Measurements from ENCODE around the gene SPTBN4.
"Not testable (repeated sequence)": the region's sequence is repeated elsewhere in the genome, so short reads cannot be mapped to it uniquely, and the experiment has no call there.

Gene SPTBN4

GRCh38 chr19:40493778-40494177 lies 27.0 kb downstream of the SPTBN4 start:
- no peak overlapping the region for H3K27ac ChIP-seq (ENCODE audit: low read length)
- H3K27me3 ChIP-seq (ENCODE audit: control insufficient read depth in 1 of 2, insufficient read depth in 2 of 2, low read length in 2 of 2), result no peaks in the 10 kb centered on the region
- H3K36me3 ChIP-seq (ENCODE audit: control insufficient read depth in 2 of 2, insufficient read depth in 2 of 2, low read length in 2 of 2), result peaks cover 0 to 6% of the 10 kb centered on the region in 2 donors

GRCh38 chr19:40494191-40494838 lies 27.5 kb downstream of the SPTBN4 start:
- Histone ChIP-seq H3K9ac (ENCODE audit: low read length in 2 of 2) (no peak overlapping the region), H3K36me3 (ENCODE audit: control insufficient read depth in 2 of 2, insufficient read depth in 2 of 2, low read length in 2 of 2) (peaks cover 0 to 6% of the 10 kb centered on the region in 2 donors), H3K27me3 (ENCODE audit: control insufficient read depth in 1 of 2, insufficient read depth in 2 of 2, low read length in 2 of 2) (no peaks in the 10 kb centered on the region), H3K4me3 (ENCODE audit: low read length in 2 of 2) (no peak overlapping the region), H3K27ac (ENCODE audit: low read length) (no peak overlapping the region), H3K9me3 (ENCODE audit: control insufficient read depth in 2 of 2, low read length in 2 of 2) (no peaks in the 10 kb centered on the region), H3K4me1 (ENCODE audit: control insufficient read depth, insufficient read depth, low read length) (no peaks in the 10 kb centered on the region)

More at GRCh38 chr19:40493778-40494177, 27.0 kb downstream of the SPTBN4 start:
- no peak overlapping the region for H3K9ac ChIP-seq (ENCODE audit: low read length in 2 of 2)
- H3K9me3 ChIP-seq (ENCODE audit: control insufficient read depth in 2 of 2, low read length in 2 of 2), result no peaks in the 10 kb centered on the region
- H3K4me3 ChIP-seq (ENCODE audit: low read length in 2 of 2), result no peak overlapping the region
- no peaks in the 10 kb centered on the region for H3K4me1 ChIP-seq (ENCODE audit: control insufficient read depth, insufficient read depth, low read length)

GRCh38 chr19:40497214-40497613 lies 30.4 kb downstream of the SPTBN4 start:
- H3K9ac ChIP-seq (ENCODE audit: low read length in 2 of 2), result no peak overlapping the region
- no peaks in the 10 kb centered on the region for H3K27me3 ChIP-seq (ENCODE audit: control insufficient read depth in 1 of 2, insufficient read depth in 2 of 2, low read length in 2 of 2)
- no peaks in the 10 kb centered on the region for H3K4me1 ChIP-seq (ENCODE audit: control insufficient read depth, insufficient read depth, low read length)
- peaks cover 0 to 6% of the 10 kb centered on the region in 2 donors for H3K36me3 ChIP-seq (ENCODE audit: control insufficient read depth in 2 of 2, insufficient read depth in 2 of 2, low read length in 2 of 2)
- no peak overlapping the region for H3K27ac ChIP-seq (ENCODE audit: low read length)
- H3K4me3 ChIP-seq (ENCODE audit: low read length in 2 of 2), result no peak overlapping the region
- H3K9me3 ChIP-seq (ENCODE audit: control insufficient read depth in 2 of 2, low read length in 2 of 2), result no peaks in the 10 kb centered on the region

GRCh38 chr19:40499320-40499719 lies 32.5 kb downstream of the SPTBN4 start:
- Histone ChIP-seq H3K36me3 (ENCODE audit: control insufficient read depth in 2 of 2, insufficient read depth in 2 of 2, low read length in 2 of 2) (peaks cover 0 to 4% of the 10 kb centered on the region in 2 donors), H3K4me3 (ENCODE audit: low read length in 2 of 2) (no peak overlapping the region), H3K9me3 (ENCODE audit: control insufficient read depth in 2 of 2, low read length in 2 of 2) (no peaks in the 10 kb centered on the region), H3K4me1 (ENCODE audit: control insufficient read depth, insufficient read depth, low read length) (no peaks in the 10 kb centered on the region), H3K9ac (ENCODE audit: low read length in 2 of 2) (no peak overlapping the region), H3K27ac (ENCODE audit: low read length) (no peak overlapping the region), H3K27me3 (ENCODE audit: control insufficient read depth in 1 of 2, insufficient read depth in 2 of 2, low read length in 2 of 2) (no peaks in the 10 kb centered on the region)

- H3K36me3 ChIP-seq (ENCODE audit: control insufficient read depth in 2 of 2, insufficient read depth in 2 of 2, low read length in 2 of 2); H3K27me3 ChIP-seq (ENCODE audit: control insufficient read depth in 1 of 2, insufficient read depth in 2 of 2, low read length in 2 of 2); H3K4me1 ChIP-seq (ENCODE audit: control insufficient read depth, insufficient read depth, low read length); H3K9me3 ChIP-seq (ENCODE audit: control insufficient read depth in 2 of 2, low read length in 2 of 2); H3K4me3 ChIP-seq (ENCODE audit: low read length in 2 of 2); H3K9ac ChIP-seq (ENCODE audit: low read length in 2 of 2); H3K27ac ChIP-seq (ENCODE audit: low read length): not testable (repeated sequence)
Measured at GRCh38 chr19:40500678-40501530, 34.1 kb downstream of the SPTBN4 start.

GRCh38 chr19:40501599-40501998 lies 34.8 kb downstream of the SPTBN4 start:
- H3K4me1 ChIP-seq (ENCODE audit: control insufficient read depth, insufficient read depth, low read length), result no peaks in the 10 kb centered on the region
- peaks cover 0 to 2% of the 10 kb centered on the region in 2 donors for H3K36me3 ChIP-seq (ENCODE audit: control insufficient read depth in 2 of 2, insufficient read depth in 2 of 2, low read length in 2 of 2)
- H3K27ac ChIP-seq (ENCODE audit: low read length), result no peak overlapping the region
- no peaks in the 10 kb centered on the region for H3K9me3 ChIP-seq (ENCODE audit: control insufficient read depth in 2 of 2, low read length in 2 of 2)
- no peak overlapping the region for H3K4me3 ChIP-seq (ENCODE audit: low read length in 2 of 2)
- H3K9ac ChIP-seq (ENCODE audit: low read length in 2 of 2), result no peak overlapping the region
- H3K27me3 ChIP-seq (ENCODE audit: control insufficient read depth in 1 of 2, insufficient read depth in 2 of 2, low read length in 2 of 2), result no peaks in the 10 kb centered on the region

GRCh38 chr19:40502081-40502480 lies 35.3 kb downstream of the SPTBN4 start:
- Histone ChIP-seq H3K36me3 (ENCODE audit: control insufficient read depth in 2 of 2, insufficient read depth in 2 of 2, low read length in 2 of 2) (peaks cover 0 to 2% of the 10 kb centered on the region in 2 donors), H3K9me3 (ENCODE audit: control insufficient read depth in 2 of 2, low read length in 2 of 2) (no peaks in the 10 kb centered on the region), H3K9ac (ENCODE audit: low read length in 2 of 2) (no peak overlapping the region), H3K4me1 (ENCODE audit: control insufficient read depth, insufficient read depth, low read length) (no peaks in the 10 kb centered on the region), H3K27ac (ENCODE audit: low read length) (no peak overlapping the region), H3K4me3 (ENCODE audit: low read length in 2 of 2) (no peak overlapping the region), H3K27me3 (ENCODE audit: control insufficient read depth in 1 of 2, insufficient read depth in 2 of 2, low read length in 2 of 2) (no peaks in the 10 kb centered on the region)

GRCh38 chr19:40502647-40503319 lies 36.0 kb downstream of the SPTBN4 start:
- Histone ChIP-seq H3K36me3 (ENCODE audit: control insufficient read depth in 2 of 2, insufficient read depth in 2 of 2, low read length in 2 of 2) (no peaks in the 10 kb centered on the region), H3K27ac (ENCODE audit: low read length) (no peak overlapping the region), H3K9ac (ENCODE audit: low read length in 2 of 2) (no peak overlapping the region), H3K27me3 (ENCODE audit: control insufficient read depth in 1 of 2, insufficient read depth in 2 of 2, low read length in 2 of 2) (no peaks in the 10 kb centered on the region), H3K4me1 (ENCODE audit: control insufficient read depth, insufficient read depth, low read length) (no peaks in the 10 kb centered on the region), H3K4me3 (ENCODE audit: low read length in 2 of 2) (no peak overlapping the region), H3K9me3 (ENCODE audit: control insufficient read depth in 2 of 2, low read length in 2 of 2) (no peaks in the 10 kb centered on the region)

- H3K4me3 ChIP-seq (ENCODE audit: low read length in 2 of 2), result no peak overlapping the region
- no peak overlapping the region for H3K27ac ChIP-seq (ENCODE audit: low read length)
- no peaks in the 10 kb centered on the region for H3K9me3 ChIP-seq (ENCODE audit: control insufficient read depth in 2 of 2, low read length in 2 of 2)
- no peaks in the 10 kb centered on the region for H3K36me3 ChIP-seq (ENCODE audit: control insufficient read depth in 2 of 2, insufficient read depth in 2 of 2, low read length in 2 of 2)
- H3K9ac ChIP-seq (ENCODE audit: low read length in 2 of 2), result no peak overlapping the region
- no peaks in the 10 kb centered on the region for H3K4me1 ChIP-seq (ENCODE audit: control insufficient read depth, insufficient read depth, low read length)
- no peaks in the 10 kb centered on the region for H3K27me3 ChIP-seq (ENCODE audit: control insufficient read depth in 1 of 2, insufficient read depth in 2 of 2, low read length in 2 of 2)
Measured at GRCh38 chr19:40503320-40503695, 36.5 kb downstream of the SPTBN4 start.

GRCh38 chr19:40506099-40506498 lies 39.3 kb downstream of the SPTBN4 start:
- Histone ChIP-seq H3K4me3 (ENCODE audit: low read length in 2 of 2) (no peak overlapping the region), H3K27ac (ENCODE audit: low read length) (no peak overlapping the region), H3K4me1 (ENCODE audit: control insufficient read depth, insufficient read depth, low read length) (no peaks in the 10 kb centered on the region), H3K9me3 (ENCODE audit: control insufficient read depth in 2 of 2, low read length in 2 of 2) (no peaks in the 10 kb centered on the region), H3K9ac (ENCODE audit: low read length in 2 of 2) (no peak overlapping the region), H3K27me3 (ENCODE audit: control insufficient read depth in 1 of 2, insufficient read depth in 2 of 2, low read length in 2 of 2) (no peaks in the 10 kb centered on the region), H3K36me3 (ENCODE audit: control insufficient read depth in 2 of 2, insufficient read depth in 2 of 2, low read length in 2 of 2) (no peaks in the 10 kb centered on the region)
